MCF 10A (cell line): Measurements from ENCODE around the gene TIGD2. TPM values are rescaled to one million over a fixed set of nuclear protein-coding genes. Genes with fewer than 3 reads are reported as not detected.

Source experiments
- BruUV-seq: library from RNA; stranded (reverse); fragments of 400-500 nt; replicated peaks from 2 replicates; lab custom pipeline; 2021; lab: Mats Ljungman, UMichigan
- CTCF ChIA-PET: fragments of 300-600 bp; sonication (Branson Sonifier 250); formaldehyde crosslinking; extraction: SDS; loops from one replicate; lab custom pipeline; 2021; ENCODE audit warnings: antibody characterized with exemption, inconsistent platforms; lab: Yijun Ruan, JAX
- POLR2A ChIA-PET: fragments of 300-600, 350-650 bp; sonication (Branson Sonifier 250); formaldehyde crosslinking; extraction: SDS; loops from one replicate; lab custom pipeline; 2020; ENCODE audit warnings: antibody characterized with exemption, inconsistent platforms; lab: Yijun Ruan, JAX
- DNase-seq: peaks from one replicate; pipeline ENCODE4 v3.0.0-alpha.2; 2018; ENCODE audit not compliant: unreplicated experiment
- H3K27ac Mint-ChIP-seq: one replicate; pipeline ENCODE4 v1.8.0; 2022; ENCODE audit warnings: mild to moderate bottlenecking, low read depth, mixed read lengths; ENCODE audit not compliant: unreplicated experiment
- H3K27me3 Mint-ChIP-seq: one replicate; pipeline ENCODE4 v1.8.0; 2022; ENCODE audit warnings: mixed read lengths; ENCODE audit not compliant: insufficient read depth, unreplicated experiment
- H3K36me3 Mint-ChIP-seq: one replicate; pipeline ENCODE4 v1.8.0; 2022; ENCODE audit warnings: mild to moderate bottlenecking, moderate library complexity, mixed read lengths; ENCODE audit not compliant: insufficient read depth, unreplicated experiment
- H3K4me1 Mint-ChIP-seq: one replicate; pipeline ENCODE4 v1.8.0; 2022; ENCODE audit warnings: mixed read lengths; ENCODE audit not compliant: insufficient read depth, unreplicated experiment
- H3K4me3 Mint-ChIP-seq: one replicate; pipeline ENCODE4 v1.8.0; 2022; ENCODE audit warnings: mild to moderate bottlenecking, moderate library complexity, mixed read lengths; ENCODE audit not compliant: unreplicated experiment
- H3K9me3 Mint-ChIP-seq: one replicate; pipeline ENCODE4 v1.8.0; 2022; ENCODE audit warnings: mixed read lengths; ENCODE audit not compliant: unreplicated experiment
- CTCF ChIP-seq: fragments of 200-600 bp; IDR thresholded peaks from one replicate; pipeline ENCODE4 v1.8.0; 2022; ENCODE audit warnings: antibody characterized with exemption, mild to moderate bottlenecking; ENCODE audit not compliant: unreplicated experiment
- intact Hi-C: fragments of 100-400 bp; cut with micrococcal nuclease; formaldehyde crosslinking; loops from 2 replicates; pipeline ENCODE4 v1.14.1; 2022
- total RNA-seq: library from RNA; stranded (reverse); gene quantifications from 2 replicates; pipeline ENCODE4 v1.2.3, GENCODE V29; 2022

The TIGD2 gene
- total RNA-seq, 1 experiment from 2014 or later, result 15.1 TPM

DNA sequence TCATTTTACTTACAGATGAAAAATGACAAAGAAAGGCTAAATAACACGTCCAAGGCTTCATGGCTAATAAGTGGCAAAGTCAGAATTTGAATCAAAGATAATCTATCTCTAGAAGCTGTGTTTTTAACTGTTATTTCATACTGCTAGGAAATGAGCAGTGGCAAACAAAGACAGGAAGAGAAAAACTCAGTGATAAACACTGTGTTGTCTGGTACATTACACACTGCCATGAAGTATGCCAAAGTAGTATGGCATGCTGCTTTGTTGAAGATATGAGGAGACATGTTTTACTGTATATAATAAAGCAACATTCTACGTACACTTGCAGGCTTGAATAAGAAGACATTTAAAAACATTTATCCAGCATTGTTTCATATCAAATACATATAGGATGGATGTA lies 49.5 kb downstream of the TIGD2 start:
- no peak for TF ChIP-seq CTCF
- ChIA-PET POLR2A (no interaction called here), CTCF (interaction anchor here (0.7 to 11.5 kb wide), 4 partner anchors 65 to 633 kb away, joined by 3 to 128 read pairs (median 12); no protein-coding TSS in a partner anchor)
- Mint-ChIP-seq H3K36me3 (no peaks in the 10 kb centered on the region), H3K27ac (no peak overlapping the region), H3K9me3 (no peaks in the 10 kb centered on the region), H3K4me1 (peaks cover 6% of the 10 kb centered on the region), H3K27me3 (no peaks in the 10 kb centered on the region), H3K4me3 (no peak overlapping the region)
- DNase-seq, result no peak
- intact Hi-C loops, result no loop called here
- no TSS peak for BruUV-seq

DNA sequence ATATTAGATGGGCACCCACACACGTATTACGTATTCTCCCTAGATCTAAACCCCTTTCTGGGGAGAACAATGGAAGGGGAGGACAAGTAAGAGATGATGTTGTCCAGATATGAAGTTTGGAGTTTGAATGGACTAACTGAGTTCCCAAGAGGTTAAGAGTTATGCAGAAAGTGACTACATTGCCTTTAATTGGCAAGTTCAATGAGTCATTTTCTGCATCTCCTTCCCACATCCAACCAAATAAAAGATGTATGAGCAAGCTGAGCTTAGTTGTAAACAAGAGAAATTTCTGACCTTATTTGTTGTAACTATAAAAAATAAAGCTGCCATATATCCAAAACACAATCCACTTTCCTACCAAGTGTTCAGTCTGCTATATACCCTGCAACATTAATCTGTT lies 50.5 kb downstream of the TIGD2 start:
- H3K4me1 Mint-ChIP-seq, result peaks cover 6% of the 10 kb centered on the region
- no TSS peak for BruUV-seq
- no peak for TF ChIP-seq CTCF
- no peak overlapping the region for H3K27ac Mint-ChIP-seq
- ChIA-PET CTCF (interaction anchor here (0.6 to 11.5 kb wide), 4 partner anchors 9 to 273 kb away, joined by 5 to 128 read pairs (median 12); no protein-coding TSS in a partner anchor), POLR2A (interaction anchor here (0.6 kb wide), 1 partner anchor 35 kb away, joined by 4 read pairs; no protein-coding TSS in a partner anchor)
- no peaks in the 10 kb centered on the region for H3K27me3 Mint-ChIP-seq
- no peaks in the 10 kb centered on the region for H3K9me3 Mint-ChIP-seq
- no peaks in the 10 kb centered on the region for H3K36me3 Mint-ChIP-seq
- DNase-seq, result no peak
- H3K4me3 Mint-ChIP-seq, result no peak overlapping the region
- intact Hi-C loops, result no loop called here

- Mint-ChIP-seq H3K27ac (no peak overlapping the region), H3K36me3 (no peaks in the 10 kb centered on the region), H3K9me3 (no peaks in the 10 kb centered on the region), H3K4me1 (peaks cover 6% of the 10 kb centered on the region), H3K27me3 (no peaks in the 10 kb centered on the region), H3K4me3 (no peak overlapping the region)
- no peak for DNase-seq
- ChIA-PET POLR2A (interaction anchor here (0.6 kb wide), 1 partner anchor 251 kb away, joined by 3 read pairs; no protein-coding TSS in a partner anchor), CTCF (interaction anchor here (0.6 to 11.5 kb wide), 13 partner anchors 10 to 1185 kb away, joined by 3 to 128 read pairs (median 5); no protein-coding TSS in a partner anchor)
- intact Hi-C loops, result no loop called here
- BruUV-seq, result no TSS peak
- TF ChIP-seq CTCF, result no peak
Observed at GRCh38 chr4:89162496-89162895, 51.2 kb downstream of the TIGD2 start.

- ChIA-PET CTCF (interaction anchor here (0.6 to 11.5 kb wide), 18 partner anchors 9 to 1185 kb away, joined by 3 to 128 read pairs (median 4); no protein-coding TSS in a partner anchor), POLR2A (interaction anchor here (0.6 kb wide), 2 partner anchors 250 to 597 kb away, joined by 3 read pairs; no protein-coding TSS in a partner anchor)
- no peak for DNase-seq
- intact Hi-C loops, result no loop called here
- Mint-ChIP-seq H3K36me3 (no peaks in the 10 kb centered on the region), H3K27ac (no peak overlapping the region), H3K4me1 (peaks cover 1% of the 10 kb centered on the region), H3K9me3 (no peaks in the 10 kb centered on the region), H3K4me3 (no peak overlapping the region), H3K27me3 (no peaks in the 10 kb centered on the region)
- TF ChIP-seq CTCF, result no peak
- no TSS peak for BruUV-seq
Observed at GRCh38 chr4:89162987-89163386, 51.7 kb downstream of the TIGD2 start.
